GM21825 (cell line): ENCODE data around the gene IL17B.

Source experiments
- ATAC-seq: cut with Tn5 transposase; IDR thresholded peaks from one replicate; pipeline ENCODE4 v1.9.1; 2021; ENCODE audit warnings: mild to moderate bottlenecking, moderate library complexity; ENCODE audit not compliant: unreplicated experiment

Gene IL17B

GRCh38 chr5:149415066-149415967 is 36.2 kb upstream of the IL17B start:
- ATAC-seq, result no peak

GRCh38 chr5:149414405-149415065 is 35.4 kb upstream of the IL17B start:
- no peak for ATAC-seq

GRCh38 chr5:149413477-149414210 is 34.6 kb upstream of the IL17B start:
- no peak for ATAC-seq

- no peak for ATAC-seq
Measured at GRCh38 chr5:149412783-149413476, 33.8 kb upstream of the IL17B start.

GRCh38 chr5:149411738-149412519 is 32.8 kb upstream of the IL17B start:
- ATAC-seq, result no peak

GRCh38 chr5:149410721-149411432 is 31.8 kb upstream of the IL17B start:
- no peak for ATAC-seq

- no peak for ATAC-seq
Measured at GRCh38 chr5:149410071-149410470, 31.0 kb upstream of the IL17B start.

GRCh38 chr5:149409268-149409948 is 30.3 kb upstream of the IL17B start:
- no peak for ATAC-seq

GRCh38 chr5:149408252-149409099 is 29.4 kb upstream of the IL17B start:
- ATAC-seq, result no peak

- no peak for ATAC-seq
Measured at GRCh38 chr5:149407323-149408251, 28.5 kb upstream of the IL17B start.

- ATAC-seq, result no peak
Measured at GRCh38 chr5:149406979-149407306, 27.9 kb upstream of the IL17B start.

GRCh38 chr5:149406203-149406978 is 27.3 kb upstream of the IL17B start:
- no peak for ATAC-seq

GRCh38 chr5:149405550-149406202 is 26.6 kb upstream of the IL17B start:
- ATAC-seq, result no peak

GRCh38 chr5:149404746-149405549 is 25.9 kb upstream of the IL17B start:
- ATAC-seq, result no peak
